GM23338 (cell line): ENCODE measurements around the gene NMD3.

Experiments used
- CREB1 ChIP-seq: fragments of 250-450 bp; sonication (Bioruptor Pico); IDR thresholded peaks from 2 replicates; pipeline ENCODE4 v1.5.0; 2020; ENCODE audit warnings: low read depth, mild to moderate bottlenecking, moderate library complexity
- CTCF ChIP-seq, 2 experiments: fragments of 200-600 bp in 1 of 2; sonication (generic) in 1 of 2; conservative IDR thresholded peaks; 2 replicates each; pipeline versions ENCODE4 v1.5.1 to v1.6.1; 2016 to 2017; ENCODE audit warnings: antibody characterized with exemption in 2 of 2, low read depth in 2 of 2, mild to moderate bottlenecking in 2 of 2, moderate library complexity in 1 of 2
- ETS1 ChIP-seq: IDR thresholded peaks from 2 replicates; pipeline ENCODE4 v1.6.1; 2016; ENCODE audit warnings: antibody characterized with exemption
- EZH2 ChIP-seq: fragments of 200-600 bp; sonication (generic); IDR thresholded peaks from one replicate; pipeline ENCODE4 v1.8.0; 2017; ENCODE audit warnings: antibody characterized with exemption, mild to moderate bottlenecking, low read depth; ENCODE audit not compliant: unreplicated experiment
- EZH2phosphoT487 ChIP-seq: fragments of 200-600 bp; sonication (generic); IDR thresholded peaks from one replicate; pipeline ENCODE4 v1.8.1; 2018; ENCODE audit warnings: antibody characterized with exemption; ENCODE audit not compliant: unreplicated experiment
- JUNB ChIP-seq: IDR thresholded peaks from one replicate; pipeline ENCODE4 v1.6.1; 2016; ENCODE audit warnings: antibody characterized with exemption; ENCODE audit not compliant: unreplicated experiment
- NANOG ChIP-seq: IDR thresholded peaks from 2 replicates; pipeline ENCODE4 v1.6.1; 2016; ENCODE audit warnings: antibody characterized with exemption, borderline replicate concordance
- POLR2AphosphoS5 ChIP-seq: IDR thresholded peaks from 2 replicates; pipeline ENCODE4 v1.6.1; 2016; ENCODE audit warnings: antibody characterized with exemption, low read depth
- REST ChIP-seq: IDR thresholded peaks from one replicate; pipeline ENCODE4 v1.6.1; 2018; ENCODE audit warnings: antibody characterized with exemption; ENCODE audit not compliant: unreplicated experiment
- ZNF114 ChIP-seq: fragments of 250-450 bp; sonication (Bioruptor Pico); IDR thresholded peaks from 2 replicates; pipeline ENCODE4 v1.5.0; 2020; ENCODE audit warnings: mild to moderate bottlenecking, moderate library complexity
- ZNF462 ChIP-seq: fragments of 250-450 bp; sonication (Bioruptor Pico); IDR thresholded peaks from 2 replicates; pipeline ENCODE4 v1.5.0; 2020; ENCODE audit warnings: mild to moderate bottlenecking, moderate library complexity

- TF ChIP-seq CTCF (conservative IDR thresholded peaks at IDR 0.05; ENCODE audit: low read depth in 2 of 2), result no peak
- no peak for TF ChIP-seq POLR2AphosphoS5
- no peak for TF ChIP-seq EZH2
- TF ChIP-seq REST, result no peak
- no peak for TF ChIP-seq NANOG
- TF ChIP-seq CREB1 (CRISPR knock-in tag), result no peak
- no peak for TF ChIP-seq EZH2phosphoT487
- no peak for TF ChIP-seq ZNF114 (CRISPR knock-in tag)
- TF ChIP-seq ETS1, result no peak
- TF ChIP-seq ZNF462 (CRISPR knock-in tag), result no peak
- TF ChIP-seq JUNB, result no peak
Measured at GRCh38 chr3:161212171-161212771, 8.8 kb upstream of the NMD3 start.
